GM20000 (cell line): ENCODE data around the gene JAKMIP3.

Source experiments
- DNase-seq: peaks from one replicate; pipeline ENCODE4 v3.0.0; 2012; ENCODE audit warnings: low spot score
- CTCF ChIP-seq: IDR thresholded peaks from 2 replicates; pipeline ENCODE4 v1.5.1; 2012; ENCODE audit warnings: mild to moderate bottlenecking, control low read depth; ENCODE audit errors: extremely low read depth, missing control alignments

The JAKMIP3 gene

GRCh38 chr10:132100091-132100481 lies 34.3 kb downstream of the JAKMIP3 start:
- no peak for TF ChIP-seq CTCF
- no peak for DNase-seq

DNA sequence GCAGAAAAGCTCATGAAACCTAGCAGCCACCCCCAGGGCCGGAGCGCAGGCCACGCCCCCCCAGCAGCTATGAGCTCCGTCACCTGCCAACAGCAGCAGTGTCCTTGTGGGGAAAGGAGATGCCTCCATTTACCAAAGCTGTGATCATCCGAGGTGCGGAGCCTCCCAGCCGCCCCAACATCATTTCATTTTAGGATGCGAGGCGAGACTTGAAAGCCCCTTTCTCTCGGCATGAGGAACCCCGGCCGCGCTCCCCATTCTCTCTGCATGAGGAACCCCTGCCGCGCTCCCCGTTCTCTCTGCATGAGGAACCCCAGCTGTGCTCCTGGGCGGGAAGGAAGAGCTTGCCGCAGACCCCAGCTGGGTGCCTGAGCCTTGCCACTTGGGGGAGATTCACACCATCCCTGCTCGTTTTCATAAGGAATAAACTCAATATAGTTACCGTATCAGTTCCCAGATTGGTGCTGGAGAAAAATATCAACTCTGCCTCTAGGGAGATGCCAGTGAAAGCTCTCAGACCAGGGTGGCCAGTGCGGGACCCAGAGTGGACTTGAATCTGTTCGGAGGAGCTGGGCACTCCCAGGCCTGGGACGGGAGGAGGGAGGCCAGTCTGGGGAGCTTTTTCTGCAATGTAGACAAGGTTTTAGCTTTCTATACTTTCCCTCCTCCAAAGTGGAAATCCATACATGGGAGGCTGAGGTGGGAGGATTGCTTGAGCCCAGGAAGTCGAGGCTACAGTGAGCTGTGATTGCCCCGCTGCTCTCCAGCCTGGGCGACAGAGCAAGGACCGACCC lies 35.0 kb downstream of the JAKMIP3 start:
- no peak for DNase-seq
- no peak for TF ChIP-seq CTCF

DNA sequence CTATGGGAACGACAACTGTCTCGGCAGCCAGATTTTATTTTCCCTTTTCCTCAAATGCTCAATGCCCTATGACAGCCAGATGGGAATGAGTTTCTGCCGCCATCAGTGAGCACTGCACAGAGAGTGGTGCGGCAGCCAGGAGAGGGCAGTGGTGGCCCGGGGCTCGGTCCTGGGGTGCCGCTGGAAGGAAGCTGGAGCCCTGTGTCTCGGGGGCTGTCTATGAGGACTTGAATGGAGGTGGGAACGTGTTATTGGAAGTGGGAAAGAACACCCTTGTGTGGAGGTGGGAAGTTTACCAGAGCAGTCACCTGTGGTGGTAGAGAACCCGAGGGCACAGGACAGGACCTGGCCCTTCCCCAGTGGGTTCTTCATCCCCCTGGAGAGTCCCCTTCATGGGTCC lies 35.8 kb downstream of the JAKMIP3 start:
- no peak for TF ChIP-seq CTCF

GRCh38 chr10:132102071-132102716 lies 36.4 kb downstream of the JAKMIP3 start:
- no peak for DNase-seq
- no peak for TF ChIP-seq CTCF

More for the DNA sequence above, 35.8 kb downstream of the JAKMIP3 start:
- DNase-seq: no peak

DNA sequence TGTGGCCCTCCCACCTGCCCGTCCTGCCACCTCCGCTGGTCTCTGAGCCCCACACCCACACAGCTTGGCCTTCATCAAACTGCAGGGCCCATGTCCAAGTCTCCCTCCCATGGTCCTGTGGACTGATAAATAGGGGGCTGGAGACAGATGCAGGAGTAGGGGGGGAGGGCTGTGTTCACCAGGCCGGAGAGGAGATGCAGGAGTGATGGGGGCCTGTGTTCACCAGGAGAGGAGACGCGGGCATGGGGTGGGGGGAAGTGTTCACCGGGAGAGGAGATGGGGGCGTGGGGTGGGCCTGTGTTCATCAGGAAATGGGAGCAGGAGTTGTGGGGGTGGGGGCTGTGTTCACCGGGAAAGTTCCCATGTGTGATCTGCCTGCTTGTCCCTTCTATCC lies 37.0 kb downstream of the JAKMIP3 start:
- no peak for TF ChIP-seq CTCF
- DNase-seq: no peak

DNA sequence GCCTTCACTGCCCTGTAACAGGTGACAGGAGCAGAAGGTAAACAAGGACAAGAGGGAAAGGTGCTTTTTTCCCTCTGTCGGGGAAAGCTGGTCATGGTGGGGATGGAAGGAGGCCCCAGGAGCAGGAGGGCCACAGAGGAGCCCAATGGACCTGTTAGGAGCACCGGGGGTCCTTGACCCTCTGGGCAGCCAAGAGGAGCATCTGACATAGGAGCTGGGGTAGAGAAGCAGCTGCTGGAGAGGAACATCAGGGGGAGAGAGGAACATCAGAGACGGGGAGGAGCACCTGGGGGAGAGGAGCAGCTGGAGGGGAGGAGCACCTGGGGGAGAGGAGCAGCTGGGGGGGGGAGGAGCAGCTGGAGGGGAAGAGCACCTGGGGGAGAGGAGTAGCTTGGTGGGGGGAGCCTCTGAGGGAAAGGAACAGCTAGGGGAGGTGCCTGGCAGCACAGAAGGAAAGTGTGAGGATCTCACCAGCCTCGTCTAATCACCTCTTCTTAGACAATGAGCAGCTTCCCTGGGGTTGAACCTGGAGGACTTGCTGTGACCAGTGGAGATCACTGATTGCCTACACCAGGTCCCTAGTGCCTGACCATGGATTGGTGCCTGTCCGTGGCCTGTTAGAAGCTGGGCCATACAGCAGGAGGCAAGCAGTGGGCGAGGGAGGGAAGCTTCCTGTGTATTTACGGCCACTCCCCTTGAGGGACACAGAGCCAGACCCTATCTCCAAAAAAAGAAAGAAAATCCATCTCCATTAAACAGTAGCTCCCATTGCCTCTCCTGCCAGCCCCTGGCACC lies 37.6 kb downstream of the JAKMIP3 start:
- DNase-seq: no peak
- TF ChIP-seq CTCF: no peak

GRCh38 chr10:132104062-132104461 lies 38.3 kb downstream of the JAKMIP3 start:
- no peak for DNase-seq
- no peak for TF ChIP-seq CTCF
